ENCODE results near the gene OPTN. TPM values are rescaled to one million over a fixed set of nuclear protein-coding genes. Genes with fewer than 3 reads are reported as not detected.

OPTN gene
- total and polyA plus RNA-seq, 2 of the 8 experiments (the other 6 are each of a cell fraction or from before 2014, with no cell fraction given), result 4.8 to 20.1 TPM

GRCh38 chr10:13143766-13144165, 43.8 kb downstream of the OPTN start:
- no peaks in the 10 kb centered on the region for H3K27me3 ChIP-seq (replicated peaks in 1 of 4; ENCODE audit: control insufficient read depth in 3 of 4, extremely low read depth in 1 of 4, insufficient read depth in 3 of 4, low read length in 3 of 4)
- H3K4me2 ChIP-seq (ENCODE audit: insufficient read depth in 1 of 2, low read depth in 2 of 2, low read length in 2 of 2), result no peak overlapping the region
- H3K36me3 ChIP-seq (ENCODE audit: control insufficient read depth in 2 of 4, insufficient read depth in 4 of 4, low read length in 3 of 4), result peaks cover 0 to 2% (median 0%) of the 10 kb centered on the region in 4 experiments; a peak in 2 of 8 replicates
- no peaks in the 10 kb centered on the region for H4K20me1 ChIP-seq (replicated peaks in 1 of 2; ENCODE audit: control insufficient read depth in 1 of 2, insufficient read depth in 2 of 2, low read length in 2 of 2)
- no peak overlapping the region for H3K27ac ChIP-seq (ENCODE audit: low read depth, low read length)
- no peak overlapping the region for H3K14ac ChIP-seq (ENCODE audit: insufficient read length)
- H3K9me3 ChIP-seq (ENCODE audit: insufficient read depth in 2 of 2, low read depth in 1 of 2, low read length in 1 of 2), result no peaks in the 10 kb centered on the region
- FAIRE-seq, result no peak
- H3K4me3 ChIP-seq (ENCODE audit: extremely low read depth in 1 of 4, insufficient read depth in 2 of 4, low read depth in 3 of 4, low read length in 4 of 4), result no peak overlapping the region
- H3K4me1 ChIP-seq (replicated peaks in 1 of 4; ENCODE audit: control insufficient read depth in 3 of 4, insufficient read depth in 4 of 4, low read length in 3 of 4), result peaks cover 0 to 5% (median 2%) of the 10 kb centered on the region in 4 experiments; a peak in 3 of 7 replicates
- no peaks in the 10 kb centered on the region for H3K79me1 ChIP-seq (ENCODE audit: low read depth, low read length)
- CTCF ChIA-PET (ENCODE audit: partially characterized antibody), result no interaction called here
- no peak overlapping the region for H2BK20ac ChIP-seq (ENCODE audit: low read length)
- POLR2A ChIA-PET (ENCODE audit: partially characterized antibody), result no interaction called here
- no peak overlapping the region for H3K23ac ChIP-seq (ENCODE audit: insufficient read length)
- no peaks in the 10 kb centered on the region for H3K23me2 ChIP-seq (ENCODE audit: low read depth, low read length)
- no peak overlapping the region for H2AFZ ChIP-seq (ENCODE audit: low read length)
- H2BK5ac ChIP-seq (ENCODE audit: low read depth, low read length), result no peak overlapping the region
- WGBS, 2 experiments (ENCODE audit: extremely low coverage in 1 of 2, insufficient coverage in 1 of 2, insufficient read length in 1 of 2, insufficient replicate concordance in 2 of 2, low coverage in 1 of 2, low lambda C conversion rate in 2 of 2, missing lambda C conversion rate in 1 of 2), result 100% methylated on average over 1 of the region's 1 CpG; no CpG with 5 or more reads in 1 of the 2 experiments
- no peak overlapping the region for H3K56ac ChIP-seq (replicated peaks; ENCODE audit: insufficient read length, low read depth, low read length)
- no peak for DNase-seq (ENCODE audit: low read depth in 1 of 2, low spot score in 2 of 2)
- H4K8ac ChIP-seq (ENCODE audit: extremely low read depth, insufficient read depth, low read length), result no peak overlapping the region
- no peak overlapping the region for H4K5ac ChIP-seq (ENCODE audit: insufficient read length, low read depth, low read length)
- no peak overlapping the region for H2AK5ac ChIP-seq (ENCODE audit: low read depth, low read length)
- no peak overlapping the region for H4K91ac ChIP-seq (replicated peaks; ENCODE audit: insufficient read length, low read length)
- no peak overlapping the region for H2BK15ac ChIP-seq (ENCODE audit: low read length)
- H2BK12ac ChIP-seq (ENCODE audit: low read depth, low read length), result no peak overlapping the region
- no peak overlapping the region for H3K18ac ChIP-seq (ENCODE audit: extremely low read depth, low read length)
- H3K9ac ChIP-seq (replicated peaks in 1 of 4; ENCODE audit: extremely low read depth in 1 of 4, low read depth in 3 of 4, low read length in 3 of 4), result no peak overlapping the region
- H3K79me2 ChIP-seq (ENCODE audit: control insufficient read depth in 1 of 2, insufficient read depth in 2 of 2, low read length in 2 of 2), result no peaks in the 10 kb centered on the region
- H2BK120ac ChIP-seq (replicated peaks; ENCODE audit: low read depth, low read length), result no peak overlapping the region
- no peak overlapping the region for H3K4ac ChIP-seq (replicated peaks; ENCODE audit: insufficient read length, low read depth, low read length)
- no peak for TF ChIP-seq MAFK (IDR thresholded peaks at IDR 0.05; ENCODE audit: low read depth, low read length)
- TF ChIP-seq POLR2AphosphoS5 (IDR thresholded peaks at IDR 0.05; ENCODE audit: low read depth, low read length), result no peak
- TF ChIP-seq SP2 (IDR thresholded peaks at IDR 0.05; ENCODE audit: low read length), result no peak
- TF ChIP-seq GABPA (IDR thresholded peaks at IDR 0.05; ENCODE audit: borderline replicate concordance, insufficient read depth, low read length), result no peak
- no peak for TF ChIP-seq KDM1A (IDR thresholded peaks at IDR 0.05; ENCODE audit: borderline replicate concordance, low read length)
- no peak for TF ChIP-seq NANOG (IDR thresholded peaks at IDR 0.05; ENCODE audit: insufficient read depth, low read depth, low read length, poor library complexity, severe bottlenecking)
- TF ChIP-seq E2F6 (IDR thresholded peaks at IDR 0.05), result no peak
- TF ChIP-seq EGR1 (IDR thresholded peaks at IDR 0.05; ENCODE audit: borderline replicate concordance, low read depth, low read length), result no peak
- TF ChIP-seq ATF3 (IDR thresholded peaks at IDR 0.05; ENCODE audit: insufficient read depth, low read depth, low read length), result no peak
- no peak for TF ChIP-seq SP4 (IDR thresholded peaks at IDR 0.05; ENCODE audit: low read length)
- TF ChIP-seq USF2 (IDR thresholded peaks at IDR 0.05; ENCODE audit: low read length), result no peak
- no peak for TF ChIP-seq GTF2F1 (IDR thresholded peaks at IDR 0.05; ENCODE audit: borderline replicate concordance, low read depth, low read length)

Data from H1 (cell line).